ACHN (cell line): ENCODE measurements around the gene INAFM1.
"Not testable (repeated sequence)": the region's sequence is repeated elsewhere in the genome, so short reads cannot be mapped to it uniquely, and the experiment has no call there.

Source experiments
- DNase-seq: peaks from one replicate; pipeline ENCODE4 v3.0.0-alpha.2; 2015
- in situ Hi-C: cut with HindIII; loops from 2 replicates; pipeline ENCODE4 v1.10.0; 2017; ENCODE audit warnings: low sequenced_read_pairs, low pct_ligation_motif_present, low pct_unique_long_range_greater_than_20kb

The INAFM1 gene

GRCh38 chr19:47240556-47240955, 34.1 kb upstream of the INAFM1 start:
- DNase-seq = no peak
- in situ Hi-C loops = no loop called here

- in situ Hi-C loops = no loop called here
- peak; percentile 68 for DNase-seq
Observed at GRCh38 chr19:47240996-47241918, 33.4 kb upstream of the INAFM1 start.

GRCh38 chr19:47241919-47242577, 32.6 kb upstream of the INAFM1 start:
- no peak for DNase-seq
- in situ Hi-C loops = no loop called here

GRCh38 chr19:47243364-47243775, 31.3 kb upstream of the INAFM1 start:
- no peak for DNase-seq
- in situ Hi-C loops = no loop called here

- peak; percentile 93 for DNase-seq
- in situ Hi-C loops = no loop called here
Observed at GRCh38 chr19:47243776-47244547, 30.7 kb upstream of the INAFM1 start.

- DNase-seq = peak; percentile 69
- in situ Hi-C loops = no loop called here
Observed at GRCh38 chr19:47247308-47247990, 27.2 kb upstream of the INAFM1 start.

- DNase-seq, in situ Hi-C loops: not testable (repeated sequence)
Observed at GRCh38 chr19:47253016-47253415, 21.7 kb upstream of the INAFM1 start.

- DNase-seq = peak; percentile 56
- in situ Hi-C loops = no loop called here
Observed at GRCh38 chr19:47253467-47253881, 21.2 kb upstream of the INAFM1 start.

- no peak for DNase-seq
- in situ Hi-C loops = no loop called here
Observed at GRCh38 chr19:47253970-47254369, 20.7 kb upstream of the INAFM1 start.

- in situ Hi-C loops = no loop called here
- peak; percentile 93 for DNase-seq
Observed at GRCh38 chr19:47255879-47256692, 18.6 kb upstream of the INAFM1 start, which contains the start of gene CCDC9. Gene CCDC9 (plus strand): TSS chr19:47256525. CDS start chr19:47258401, 1,876 bp downstream.

- DNase-seq = peak; percentile 96
- in situ Hi-C loops = no loop called here
Observed at GRCh38 chr19:47256693-47257410, 17.8 kb upstream of the INAFM1 start.

GRCh38 chr19:47257411-47258169, 17.1 kb upstream of the INAFM1 start:
- DNase-seq = no peak

GRCh38 chr19:47258434-47258833, 16.3 kb upstream of the INAFM1 start:
- no peak for DNase-seq
- in situ Hi-C loops = no loop called here

More at GRCh38 chr19:47257411-47258169, 17.1 kb upstream of the INAFM1 start:
- in situ Hi-C loops = no loop called here

GRCh38 chr19:47258895-47259555, 15.7 kb upstream of the INAFM1 start:
- in situ Hi-C loops = no loop called here

GRCh38 chr19:47260476-47260875, 14.2 kb upstream of the INAFM1 start:
- no peak for DNase-seq
- in situ Hi-C loops = no loop called here

More at GRCh38 chr19:47258895-47259555, 15.7 kb upstream of the INAFM1 start:
- DNase-seq = no peak
